Upper lobe of left lung (tissue), 6 donors: ENCODE measurements around the gene APBB2. TPM values are rescaled to one million over a fixed set of nuclear protein-coding genes. Genes with fewer than 3 reads are reported as not detected.

ENCODE experiments used
- ATAC-seq, 2 donors: fragments of 200-7000 bp; cut with Tn5 transposase; one replicate each; pipeline ENCODE4 v1.9.1; 2022; ENCODE audit warnings: mild to moderate bottlenecking in 2 of 2, moderate library complexity in 2 of 2; ENCODE audit not compliant: low FRiP score in 2 of 2
- DNase-seq, 2 donors: peaks; one replicate each; pipeline ENCODE4 v3.0.0-alpha.2; 2019 to 2020
- H3K27ac ChIP-seq, 4 donors: fragments of 200-600 bp; sonication (generic); one replicate each; pipeline ENCODE4 v1.5.1; 2016 to 2019
- H3K27me3 ChIP-seq, 4 donors: fragments of 200-600 bp; sonication (generic); one replicate each; pipeline ENCODE4 v1.5.1; 2017 to 2019
- H3K36me3 ChIP-seq, 4 donors: fragments of 200-600 bp; sonication (generic); one replicate each; pipeline ENCODE4 v1.5.1; 2016 to 2019
- H3K4me1 ChIP-seq, 4 donors: fragments of 200-600 bp; sonication (generic); one replicate each; pipeline ENCODE4 v1.5.1; 2018 to 2019
- H3K4me3 ChIP-seq, 4 donors: fragments of 200-600 bp; sonication (generic); one replicate each; pipeline ENCODE4 v1.5.1; 2017 to 2019; ENCODE audit warnings: mild to moderate bottlenecking in 2 of 4, moderate library complexity in 1 of 4
- H3K9me3 ChIP-seq, 4 donors: fragments of 200-600 bp; sonication (generic); one replicate each; pipeline ENCODE4 v1.5.1; 2018 to 2019
- CTCF ChIP-seq, 6 experiments: fragments of 450-650 bp in 4 of 6; fragments of 200-600 bp in 2 of 6; sonication (generic) in 2 of 6; IDR thresholded peaks; one replicate each; pipeline ENCODE4 v1.5.1; 2016 to 2019; ENCODE audit warnings: antibody characterized with exemption in 6 of 6
- EP300 ChIP-seq, 4 donors: sonication (generic); formaldehyde crosslinking; IDR thresholded peaks; one replicate each; pipeline ENCODE4 v1.5.1; 2017; ENCODE audit warnings: antibody characterized with exemption in 4 of 4, control low read depth in 2 of 4
- POLR2A ChIP-seq, 4 donors: fragments of 450-650 bp; IDR thresholded peaks; one replicate each; pipeline ENCODE4 v1.5.1; 2016 to 2017; ENCODE audit warnings: antibody characterized with exemption in 4 of 4, mild to moderate bottlenecking in 2 of 4
- POLR2AphosphoS5 ChIP-seq, 2 donors: sonication (generic); formaldehyde crosslinking; IDR thresholded peaks; one replicate each; pipeline ENCODE4 v1.5.1; 2017; ENCODE audit warnings: antibody characterized with exemption in 2 of 2
- WGBS, 2 donors: methylation state at CpG; one replicate each; pipeline ENCODE4 v1.1.5; 2017 to 2018; 5-methylcytosine and 5-hydroxymethylcytosine counted together
- total RNA-seq, 6 donors: library from RNA; depleted of rRNA in 4 of 6; stranded (reverse); fragments of >200 nt in 4 of 6; gene quantifications; one replicate each; pipeline versions ENCODE4 v1.1.0 to v1.2.1, GENCODE V29; 2016 to 2021
- donor health status: DM: no; HTN: no; CAD: no; lungs with moderate emphysema.
- donor health status: DM: no; HTN: yes; CAD: no; lungs with severe emphysema.

APBB2 gene
- total RNA-seq, 6 donors from 2014 or later = 69.5 to 168 (median 102) TPM

- ATAC-seq (no peak), DNase-seq (no peak)
- H3K27me3 ChIP-seq = no peaks in the 10 kb centered on the region
- H3K36me3 ChIP-seq = peaks cover 0 to 6% (median 0%) of the 10 kb centered on the region in 4 donors
- no peak for TF ChIP-seq POLR2A (IDR thresholded peaks at IDR 0.05)
- no peak for TF ChIP-seq CTCF (IDR thresholded peaks at IDR 0.05)
- TF ChIP-seq POLR2AphosphoS5 (IDR thresholded peaks at IDR 0.05) = no peak
- TF ChIP-seq EP300 (IDR thresholded peaks at IDR 0.05) = no peak
- WGBS, 2 donors = 73 to 79% methylated on average over 12 of the region's 12 CpGs
- peaks cover 17 to 20% (median 18%) of the 10 kb centered on the region in 4 donors for H3K4me1 ChIP-seq
- H3K27ac ChIP-seq = no peak overlapping the region
- no peaks in the 10 kb centered on the region for H3K9me3 ChIP-seq
- no peak overlapping the region for H3K4me3 ChIP-seq
These were observed 298.8 kb downstream of the APBB2 start for GRCh38 chr4:40915318-40916217.

DNA sequence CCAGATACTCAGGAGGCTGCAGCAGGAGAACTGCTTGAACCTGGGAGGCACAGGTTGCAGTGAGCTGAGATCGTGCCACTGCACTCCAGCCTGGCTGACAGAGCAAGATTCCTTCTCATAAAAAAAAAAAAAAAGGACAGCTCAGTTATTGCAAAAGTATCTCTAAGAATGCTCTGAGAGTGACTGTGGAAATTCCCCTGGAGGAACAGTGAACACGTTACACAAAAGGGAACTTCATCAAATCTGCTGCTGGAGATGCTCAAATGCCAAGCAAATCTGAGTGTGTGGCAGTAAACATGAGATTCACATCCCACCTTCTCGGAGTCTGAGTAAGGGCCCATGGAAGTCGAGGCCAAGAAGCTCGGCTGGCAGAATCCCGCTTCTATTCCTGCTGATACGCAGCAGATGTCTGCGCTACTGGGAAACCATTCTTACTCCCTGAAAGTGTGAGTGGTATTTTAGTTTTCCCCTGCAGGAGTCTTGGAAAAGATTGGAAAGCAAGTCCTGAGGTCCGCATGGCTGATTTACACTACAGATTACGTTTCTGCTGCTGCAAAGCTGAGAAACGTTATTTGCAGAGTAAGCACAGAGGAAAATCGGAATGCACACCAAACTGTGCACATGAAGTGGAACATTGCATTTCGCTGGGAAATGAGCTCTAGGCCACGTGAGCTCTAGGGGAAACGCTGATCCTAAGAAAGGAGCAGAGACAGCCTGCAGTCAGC lies 301.7 kb downstream of the APBB2 start:
- H3K27ac ChIP-seq = no peak overlapping the region
- peaks cover 7 to 22% (median 17%) of the 10 kb centered on the region in 4 donors for H3K4me1 ChIP-seq
- H3K27me3 ChIP-seq = no peaks in the 10 kb centered on the region
- no peak for ATAC-seq
- H3K4me3 ChIP-seq = no peak overlapping the region
- WGBS, 2 donors = 84 to 86% methylated on average over 15 of the region's 15 CpGs
- TF ChIP-seq CTCF (IDR thresholded peaks at IDR 0.05) (no peak), EP300 (IDR thresholded peaks at IDR 0.05) (no peak), POLR2A (IDR thresholded peaks at IDR 0.05) (no peak), POLR2AphosphoS5 (IDR thresholded peaks at IDR 0.05) (no peak)
- no peaks in the 10 kb centered on the region for H3K9me3 ChIP-seq
- peaks cover 0 to 6% (median 0%) of the 10 kb centered on the region in 4 donors for H3K36me3 ChIP-seq
- no peak for DNase-seq

DNA sequence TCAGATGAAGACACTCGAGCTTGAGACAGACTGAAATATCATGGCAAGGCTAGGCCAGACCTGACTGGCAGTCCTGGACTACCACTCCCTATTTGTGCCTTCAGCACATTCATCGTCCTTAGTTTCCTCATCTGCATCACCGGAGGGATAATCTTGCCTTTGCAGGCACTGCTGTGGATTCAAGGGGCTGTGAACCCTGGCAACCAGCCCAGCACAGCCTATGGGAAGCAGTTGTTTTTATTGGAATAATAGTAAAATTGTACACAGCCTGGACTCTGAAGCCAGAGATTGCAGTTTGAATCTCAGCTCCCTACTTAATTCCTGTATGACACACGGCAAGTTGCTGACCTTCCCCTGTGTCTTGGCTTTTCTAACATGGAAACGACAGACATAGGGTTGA lies 303.6 kb downstream of the APBB2 start:
- ATAC-seq (no peak), DNase-seq (no peak)
- 85 to 93% methylated on average over 5 of the region's 5 CpGs for WGBS, 2 donors
- Histone ChIP-seq H3K9me3 (no peaks in the 10 kb centered on the region), H3K4me1 (peaks cover 0 to 14% (median 10%) of the 10 kb centered on the region in 4 donors), H3K36me3 (peaks cover 0 to 6% (median 0%) of the 10 kb centered on the region in 4 donors), H3K27ac (peak overlapping the region in 1 of 4 donors; percentile 42), H3K4me3 (no peak overlapping the region), H3K27me3 (no peaks in the 10 kb centered on the region)
- no peak for TF ChIP-seq EP300 (IDR thresholded peaks at IDR 0.05)

DNA sequence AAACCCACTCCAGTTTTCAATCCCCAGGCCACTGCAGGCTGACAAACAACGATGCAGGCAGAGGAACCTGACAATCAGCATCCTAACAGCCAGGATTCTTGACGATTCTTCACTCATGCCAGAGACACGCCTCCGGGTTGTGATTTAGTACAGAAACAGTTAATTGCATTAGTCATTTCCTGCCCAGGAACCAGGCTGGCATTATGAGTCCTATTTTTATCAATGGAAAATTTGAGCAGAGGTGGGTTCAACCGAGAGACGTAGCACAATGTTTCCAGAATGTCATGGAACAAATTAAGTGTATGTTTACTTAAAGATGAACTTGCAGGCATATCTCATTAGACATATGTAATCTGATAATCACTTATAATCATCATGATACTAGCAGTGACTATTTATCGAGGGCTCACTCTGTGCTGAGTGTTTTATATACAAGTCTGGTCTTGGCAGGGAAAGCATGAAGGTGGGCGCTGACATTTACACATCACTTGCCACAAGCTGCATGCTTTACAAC lies 304.9 kb downstream of the APBB2 start:
- Histone ChIP-seq H3K36me3 (peaks cover 0 to 6% (median 0%) of the 10 kb centered on the region in 4 donors), H3K9me3 (no peaks in the 10 kb centered on the region), H3K4me3 (no peak overlapping the region), H3K4me1 (peaks cover 0 to 14% (median 10%) of the 10 kb centered on the region in 4 donors), H3K27me3 (no peaks in the 10 kb centered on the region), H3K27ac (peak overlapping the region in 1 of 4 donors; percentile 42)
- no peak for DNase-seq
- TF ChIP-seq POLR2A (IDR thresholded peaks at IDR 0.05) (no peak), POLR2AphosphoS5 (IDR thresholded peaks at IDR 0.05) (no peak), EP300 (IDR thresholded peaks at IDR 0.05) (peak in 2 of 4 donors; percentile 26 to 54)
- 40 to 56% methylated on average over 8 of the region's 8 CpGs for WGBS, 2 donors
- ATAC-seq = no peak

DNA sequence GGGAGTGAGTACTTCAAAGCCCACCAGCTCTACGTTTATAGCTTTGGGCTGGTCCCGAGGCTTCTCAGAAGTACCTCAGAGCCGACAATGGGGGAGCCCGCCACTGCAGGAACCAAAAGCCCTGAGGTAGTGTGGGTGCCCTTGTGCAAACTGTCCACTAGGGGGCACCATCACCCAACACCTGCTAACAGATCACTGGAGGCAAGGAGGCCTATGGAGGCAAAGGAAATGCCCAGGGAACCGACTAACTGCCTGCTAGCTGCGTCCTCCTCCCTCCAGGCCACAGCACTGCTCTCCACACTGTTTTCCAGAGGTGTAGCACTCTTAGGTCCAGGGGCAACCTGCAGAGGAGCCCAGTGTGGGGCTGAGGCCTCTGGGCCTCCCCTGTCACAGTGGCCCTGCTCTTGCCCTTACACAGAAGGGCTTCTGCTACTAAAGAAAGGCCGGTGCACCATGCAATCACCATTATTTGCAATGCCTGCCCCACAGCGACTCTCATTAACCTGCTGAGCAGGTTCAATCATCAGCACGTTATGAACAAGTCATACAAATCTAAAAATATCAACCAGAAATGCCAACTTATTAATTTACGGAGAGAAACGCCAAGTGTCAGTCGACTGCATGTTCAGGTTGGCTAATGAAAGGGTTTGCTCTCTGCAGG lies 305.5 kb downstream of the APBB2 start:
- Histone ChIP-seq H3K9me3 (no peaks in the 10 kb centered on the region), H3K4me1 (peaks cover 0 to 14% (median 10%) of the 10 kb centered on the region in 4 donors), H3K27me3 (no peaks in the 10 kb centered on the region), H3K27ac (peak overlapping the region in 3 of 4 donors; percentile 42 to 52 (median 48)), H3K4me3 (peak overlapping the region in 1 of 4 donors; percentile 9), H3K36me3 (peaks cover 0 to 6% (median 0%) of the 10 kb centered on the region in 4 donors)
- 39 to 55% methylated on average over 6 to 12 of the region's 12 CpGs for WGBS, 2 donors
- peak; percentile 83 to 95 (median 84) for TF ChIP-seq CTCF (IDR thresholded peaks at IDR 0.05)
- TF ChIP-seq POLR2A (IDR thresholded peaks at IDR 0.05) = no peak
- TF ChIP-seq EP300 (IDR thresholded peaks at IDR 0.05) = no peak
- ATAC-seq (peak; percentile 91 to 93), DNase-seq (peak in 1 of 2 donors; percentile 84)
